Stimulated activated CD8-positive, alpha-beta memory T cell treated with anti-CD3 and anti-CD28 coated beads, Interleukin-12 subunit alpha, Interleukin-12 subunit beta, amount 100 ng/mL, for 4 hours (primary cell): ENCODE measurements around the gene PCDH10.

Experiments used
- DNase-seq: peaks from one replicate; pipeline ENCODE4 v3.0.0-alpha.2; 2020; ENCODE audit warnings: low read depth

Gene PCDH10

DNA sequence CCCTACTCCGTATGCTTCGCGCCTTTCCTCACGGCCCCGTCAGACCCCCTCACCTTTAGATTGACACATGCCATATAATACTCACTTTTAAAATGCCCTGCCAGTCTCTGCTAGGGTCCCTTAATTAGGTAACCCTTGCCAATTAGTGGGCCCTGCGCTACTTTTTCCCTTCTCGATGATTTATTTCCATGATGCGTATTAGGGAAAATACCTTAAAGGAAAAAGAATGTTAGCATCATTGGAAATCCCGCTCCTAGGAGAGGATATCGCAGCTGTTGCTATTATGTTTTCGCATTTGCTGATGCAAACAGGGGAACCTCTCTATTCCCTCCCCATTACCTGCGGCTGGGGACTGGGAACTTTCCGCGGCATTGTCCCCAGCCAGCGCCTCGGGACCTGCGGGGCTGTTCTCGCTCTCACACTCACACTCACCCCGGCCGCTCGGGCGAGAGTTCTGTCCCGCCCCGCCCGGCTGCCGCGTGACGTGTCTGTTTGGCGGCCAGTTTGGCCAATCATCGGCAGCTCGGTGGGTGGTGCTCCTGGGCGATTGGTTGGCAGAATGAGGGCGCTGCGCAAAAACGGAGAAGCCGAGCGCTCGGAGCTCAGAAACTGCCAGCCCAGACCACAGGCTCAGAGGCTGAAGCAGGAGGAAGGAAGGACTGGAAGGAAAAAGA lies at the start of gene PCDH10:
TSS of gene PCDH10 (plus strand) at position 605 of the 674 bp plus-strand sequence. CDS start 847 bp downstream, outside the sequence.
- DNase-seq, result no peak

DNA sequence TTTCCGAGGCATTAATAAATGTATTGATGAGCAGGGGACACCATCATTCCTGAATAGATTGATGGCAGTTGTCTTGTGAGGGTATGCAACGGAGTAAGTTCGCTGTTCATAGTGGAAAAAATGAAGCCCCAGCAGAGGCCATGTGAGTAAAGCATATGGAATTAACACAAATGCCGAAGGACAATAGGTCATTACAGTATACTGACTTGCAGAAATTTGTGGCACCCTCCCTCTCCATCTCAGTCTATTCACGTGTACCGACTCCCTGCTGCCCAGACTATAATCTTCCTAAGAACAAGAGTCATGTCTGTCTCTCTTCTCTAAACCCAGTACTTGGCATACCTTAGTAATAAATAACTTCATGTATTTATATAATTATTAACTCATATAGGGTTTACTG lies 47.1 kb upstream of the PCDH10 start:
- DNase-seq, result no peak

DNA sequence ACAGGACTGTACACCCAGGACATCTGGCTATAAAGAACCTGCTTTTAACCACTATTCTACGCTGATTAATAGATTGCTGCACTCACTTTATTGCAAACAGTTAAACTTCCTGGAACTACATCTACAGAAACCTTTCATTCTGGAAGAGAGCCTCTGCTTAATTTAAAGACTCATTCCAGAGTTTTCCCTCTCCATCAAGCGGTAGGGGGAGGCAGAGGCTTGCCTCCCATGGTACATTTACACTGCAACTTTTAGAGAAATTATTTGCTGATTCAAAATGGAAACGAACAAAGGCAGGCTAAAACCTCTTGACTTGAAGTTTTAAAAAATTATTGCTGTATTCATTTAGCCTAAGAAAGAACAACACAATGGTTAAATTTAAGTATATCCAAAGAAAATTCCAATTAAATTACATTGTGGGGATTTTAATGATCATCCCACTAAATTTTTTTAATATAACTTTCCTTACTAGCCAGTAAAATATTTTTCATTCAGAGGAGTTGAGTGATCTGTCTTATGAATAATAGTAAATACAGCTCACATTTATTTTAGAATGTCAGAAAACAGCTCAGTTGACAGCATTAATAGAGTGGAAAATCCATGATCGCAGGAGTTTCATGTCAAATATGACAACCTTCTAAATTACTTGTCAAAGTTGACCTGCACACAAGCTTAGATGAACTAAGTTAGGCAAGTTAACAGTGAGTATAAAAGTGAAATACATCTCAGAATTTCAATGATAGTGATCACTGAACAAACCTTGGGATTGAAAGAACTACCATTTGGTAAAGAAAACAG lies 46.3 kb upstream of the PCDH10 start:
- DNase-seq, result no peak

DNA sequence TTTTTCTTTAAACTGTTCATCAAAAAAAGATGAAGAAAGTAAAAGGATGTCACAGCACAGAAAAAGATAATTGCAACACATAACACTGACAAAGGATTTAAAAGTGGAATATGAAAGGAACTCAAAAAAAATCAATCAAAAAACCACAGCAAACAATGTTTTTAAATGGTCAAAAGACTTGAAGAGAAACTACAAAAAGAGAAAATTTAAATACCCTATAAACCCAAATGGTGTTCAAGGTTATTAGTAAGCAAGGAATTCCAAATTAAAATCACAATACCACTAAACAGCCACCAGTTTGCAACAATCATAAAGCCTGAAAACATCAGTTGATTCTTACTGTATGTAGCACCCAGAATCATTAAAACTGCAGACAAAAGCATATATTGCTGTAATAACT lies 36.5 kb upstream of the PCDH10 start:
- no peak for DNase-seq

GRCh38 chr4:133124746-133125145 lies 24.3 kb upstream of the PCDH10 start:
- no peak for DNase-seq

DNA sequence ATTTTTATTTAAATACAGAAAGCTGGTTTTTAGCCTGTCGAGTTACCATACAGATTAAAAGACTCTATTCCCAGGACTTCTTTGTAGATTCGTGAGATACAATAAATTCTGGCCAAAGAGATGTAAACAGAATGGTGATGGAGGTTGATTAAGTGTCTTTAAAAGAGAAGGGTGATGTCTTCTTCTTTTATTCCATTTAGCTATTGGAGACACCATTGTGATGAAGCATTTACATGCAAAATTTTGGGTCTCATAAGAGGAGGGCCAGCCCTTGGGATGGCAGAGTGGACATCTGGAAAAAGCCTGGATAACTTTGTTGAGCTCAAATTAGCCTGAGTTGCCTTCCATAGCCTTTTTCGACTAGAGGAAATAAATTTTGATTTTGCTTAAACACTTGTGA lies 21.6 kb upstream of the PCDH10 start:
- DNase-seq, result no peak

DNA sequence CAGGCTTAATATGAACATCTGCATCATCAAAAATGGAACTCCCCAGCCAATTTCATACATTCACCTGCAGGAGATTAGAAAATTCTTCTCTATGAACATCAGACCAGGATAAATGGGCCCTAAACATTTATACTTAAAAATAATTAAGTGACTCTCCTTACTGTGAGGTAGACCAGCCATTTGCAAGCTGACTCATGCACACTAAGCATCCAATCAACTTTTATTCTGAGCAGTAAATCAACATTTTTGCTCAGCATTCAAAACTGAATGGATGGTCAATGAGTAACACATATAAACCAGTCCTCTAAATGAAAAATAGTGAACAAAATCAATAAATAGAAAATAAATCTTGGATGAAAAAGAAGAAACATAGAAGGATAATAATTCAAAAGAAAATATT lies 19.9 kb upstream of the PCDH10 start:
- no peak for DNase-seq

- DNase-seq, result no peak
Observed at GRCh38 chr4:133130171-133130570, 18.9 kb upstream of the PCDH10 start.

DNA sequence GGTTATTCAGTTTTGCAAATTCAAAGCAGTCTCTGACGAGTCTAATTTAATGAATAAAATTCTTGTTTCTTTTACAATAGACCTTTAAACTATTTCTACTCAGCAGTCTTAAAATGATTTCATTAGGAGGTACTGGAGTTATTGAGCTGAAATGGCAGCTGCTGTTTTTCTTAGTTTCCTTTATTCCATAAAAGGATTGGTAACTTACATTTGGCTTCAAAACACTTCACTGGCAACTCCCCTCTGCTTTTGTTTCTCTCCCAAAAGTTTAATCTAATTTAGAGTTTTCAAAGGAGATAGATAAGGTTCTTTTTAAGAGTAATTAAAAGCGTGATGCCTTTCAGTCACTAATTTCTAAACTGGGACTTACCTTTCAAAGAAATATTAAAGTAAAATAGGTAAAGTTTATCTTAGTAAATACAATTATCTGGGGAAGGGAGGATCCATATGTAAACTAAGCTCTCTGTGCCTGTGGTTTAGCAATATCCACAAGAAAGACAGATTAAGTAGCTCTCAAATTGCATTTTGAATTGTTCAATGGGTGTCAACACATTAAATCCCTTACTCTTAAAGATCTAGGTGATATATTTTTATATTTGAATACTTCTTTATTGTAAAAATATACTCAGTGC lies 17.1 kb upstream of the PCDH10 start:
- DNase-seq, result no peak

GRCh38 chr4:133136833-133137232 lies 12.3 kb upstream of the PCDH10 start:
- DNase-seq, result no peak

- DNase-seq, result no peak
Observed at GRCh38 chr4:133137571-133137970, 11.5 kb upstream of the PCDH10 start.

DNA sequence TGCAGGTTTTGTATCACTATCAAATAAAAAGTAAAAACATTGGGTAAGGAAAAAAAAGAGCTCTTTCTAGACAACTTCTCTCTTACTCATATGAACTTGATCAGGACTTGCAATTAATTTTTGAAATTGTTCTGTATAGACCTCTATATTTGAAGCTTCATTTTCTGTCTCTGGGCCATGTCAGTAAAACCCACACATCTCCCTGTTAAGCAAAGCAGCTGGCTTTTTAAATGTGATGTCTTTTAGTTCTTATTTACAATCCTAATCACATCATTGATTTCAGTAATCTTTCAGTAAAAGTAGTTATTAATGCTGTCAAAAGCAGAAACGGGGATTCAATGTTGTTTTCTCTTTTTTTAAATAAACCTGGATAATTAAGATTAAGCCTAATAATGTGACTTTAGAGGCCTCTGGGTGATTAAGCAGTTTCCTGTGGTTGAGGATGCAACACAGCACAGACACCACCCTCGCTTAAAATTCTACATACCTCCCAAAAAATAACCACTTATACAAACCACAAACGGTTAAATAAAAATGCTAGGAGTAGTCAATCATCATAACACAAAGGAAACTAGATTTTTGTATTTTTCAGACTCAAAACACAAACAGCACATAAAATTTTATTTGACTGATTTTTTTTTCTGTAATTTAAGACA lies 5.2 kb upstream of the PCDH10 start:
- no peak for DNase-seq

GRCh38 chr4:133145241-133145640 lies 3.9 kb upstream of the PCDH10 start:
- no peak for DNase-seq

- no peak for DNase-seq
Observed at GRCh38 chr4:133145758-133146573, 3.1 kb upstream of the PCDH10 start.

DNA sequence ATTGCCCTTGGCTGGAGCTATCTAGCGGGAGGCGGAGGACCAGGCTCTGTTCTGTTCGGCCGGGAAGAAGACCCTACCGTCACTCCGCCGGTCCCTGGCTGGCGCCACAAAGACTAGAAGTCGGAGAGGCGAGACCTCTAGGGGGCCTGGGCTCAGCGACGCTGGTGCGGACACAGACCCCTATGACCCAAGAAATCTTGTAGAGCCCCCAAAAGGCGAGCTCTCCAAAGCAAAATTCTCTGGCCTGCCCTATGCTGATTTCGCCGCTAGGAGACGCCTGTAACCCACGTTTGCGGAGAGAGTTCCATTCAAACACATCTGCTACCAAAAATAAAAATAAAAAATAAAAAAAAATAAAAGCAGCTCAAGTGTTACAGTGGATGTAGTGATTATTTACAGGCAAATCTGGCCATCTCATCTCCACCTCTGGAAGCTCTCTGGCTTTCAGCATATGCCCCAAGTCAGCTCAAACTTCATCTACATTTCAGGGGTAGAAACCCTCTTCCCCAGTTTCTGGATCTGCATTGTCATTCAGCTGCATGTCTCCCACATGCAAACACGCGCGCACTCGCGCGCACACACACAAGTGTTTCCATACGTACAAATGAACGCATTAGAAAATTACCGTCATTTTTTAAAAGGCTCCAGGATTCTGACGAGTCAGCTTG lies 2.4 kb upstream of the PCDH10 start:
- no peak for DNase-seq

DNA sequence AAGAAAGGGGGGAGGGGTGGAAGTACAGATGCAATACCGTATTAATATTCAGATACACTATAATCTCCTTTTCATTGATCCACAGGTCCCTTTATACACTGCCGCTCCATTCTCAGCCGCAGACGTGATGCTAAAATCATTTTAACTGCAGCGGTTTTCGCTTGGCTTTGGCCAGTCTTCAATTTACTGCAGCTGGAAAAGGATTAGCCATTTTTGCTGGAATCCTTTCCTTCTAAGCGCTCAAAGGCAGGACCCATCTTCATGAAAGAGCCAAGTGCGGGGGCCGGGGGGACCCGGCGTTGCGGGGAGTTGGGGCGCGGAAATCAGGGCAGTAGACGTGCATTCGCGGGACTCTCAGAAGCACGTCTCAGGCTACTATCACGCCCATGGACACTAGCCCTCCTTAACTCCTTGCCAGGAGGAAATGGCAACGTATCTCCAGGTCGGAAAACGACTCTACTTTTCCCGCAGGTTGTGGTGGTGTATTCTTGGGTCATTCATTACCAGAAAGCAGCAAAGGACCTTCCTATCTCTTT lies 1.7 kb upstream of the PCDH10 start:
- DNase-seq, result no peak

GRCh38 chr4:133147921-133148689 lies 989 bp upstream of the PCDH10 start:
- DNase-seq, result no peak

- DNase-seq, result no peak
Observed at GRCh38 chr4:133149364-133149695, 236 bp downstream of the PCDH10 start.

DNA sequence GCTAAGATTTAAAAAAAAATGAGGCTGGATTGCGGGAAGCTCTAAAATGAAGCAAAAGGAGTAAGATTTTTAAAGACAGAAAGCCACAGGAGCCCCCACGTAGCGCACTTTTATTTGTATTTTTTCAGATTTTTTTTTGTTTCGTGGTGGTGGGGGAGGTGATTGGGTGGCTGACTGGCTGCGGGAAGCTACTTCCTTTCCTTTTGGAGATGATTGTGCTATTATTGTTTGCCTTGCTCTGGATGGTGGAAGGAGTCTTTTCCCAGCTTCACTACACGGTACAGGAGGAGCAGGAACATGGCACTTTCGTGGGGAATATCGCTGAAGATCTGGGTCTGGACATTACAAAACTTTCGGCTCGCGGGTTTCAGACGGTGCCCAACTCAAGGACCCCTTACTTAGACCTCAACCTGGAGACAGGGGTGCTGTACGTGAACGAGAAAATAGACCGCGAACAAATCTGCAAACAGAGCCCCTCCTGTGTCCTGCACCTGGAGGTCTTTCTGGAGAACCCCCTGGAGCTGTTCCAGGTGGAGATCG lies 908 bp downstream of the PCDH10 start:
- no peak for DNase-seq
